ENCODE measurements around the gene TPCN2.

DNA sequence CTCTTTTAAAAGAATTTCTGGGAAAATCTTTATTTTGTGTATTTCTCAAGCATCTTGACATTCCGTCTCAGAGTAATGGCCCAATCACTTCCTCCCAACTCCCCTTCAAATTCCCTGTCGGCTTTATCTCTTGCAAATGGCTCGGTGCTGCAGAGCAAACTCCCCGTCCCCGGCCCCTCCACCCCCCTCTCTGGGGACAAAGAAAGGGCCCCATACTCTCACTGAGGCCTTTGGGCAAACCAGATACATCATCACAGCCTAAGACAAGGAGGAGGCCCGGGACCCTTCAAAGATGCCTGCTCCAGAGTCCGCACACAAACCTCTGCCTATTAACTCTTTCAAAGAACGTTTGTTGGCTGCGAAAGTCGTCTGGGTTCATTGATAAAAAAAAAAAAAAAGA, 103.1 kb downstream of the TPCN2 start:
- TF ChIP-seq, protein P1, sequence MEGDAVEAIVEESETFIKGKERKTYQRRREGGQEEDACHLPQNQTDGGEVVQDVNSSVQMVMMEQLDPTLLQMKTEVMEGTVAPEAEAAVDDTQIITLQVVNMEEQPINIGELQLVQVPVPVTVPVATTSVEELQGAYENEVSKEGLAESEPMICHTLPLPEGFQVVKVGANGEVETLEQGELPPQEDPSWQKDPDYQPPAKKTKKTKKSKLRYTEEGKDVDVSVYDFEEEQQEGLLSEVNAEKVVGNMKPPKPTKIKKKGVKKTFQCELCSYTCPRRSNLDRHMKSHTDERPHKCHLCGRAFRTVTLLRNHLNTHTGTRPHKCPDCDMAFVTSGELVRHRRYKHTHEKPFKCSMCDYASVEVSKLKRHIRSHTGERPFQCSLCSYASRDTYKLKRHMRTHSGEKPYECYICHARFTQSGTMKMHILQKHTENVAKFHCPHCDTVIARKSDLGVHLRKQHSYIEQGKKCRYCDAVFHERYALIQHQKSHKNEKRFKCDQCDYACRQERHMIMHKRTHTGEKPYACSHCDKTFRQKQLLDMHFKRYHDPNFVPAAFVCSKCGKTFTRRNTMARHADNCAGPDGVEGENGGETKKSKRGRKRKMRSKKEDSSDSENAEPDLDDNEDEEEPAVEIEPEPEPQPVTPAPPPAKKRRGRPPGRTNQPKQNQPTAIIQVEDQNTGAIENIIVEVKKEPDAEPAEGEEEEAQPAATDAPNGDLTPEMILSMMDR (conservative IDR thresholded peaks at IDR 0.05; ENCODE audit: low read depth, low read length): no peak
- no peak for TF ChIP-seq EZH2 (IDR thresholded peaks at IDR 0.05; ENCODE audit: borderline replicate concordance, low read depth, low read length, poor library complexity, severe bottlenecking)

Data from A673 (cell line).